ENCODE measurements around the gene AHCYL2. TPM values are rescaled to one million over a fixed set of nuclear protein-coding genes. Genes with fewer than 3 reads are reported as not detected.

AHCYL2 gene
- total RNA-seq, 1 experiment from 2014 or later = 23.2 TPM

DNA sequence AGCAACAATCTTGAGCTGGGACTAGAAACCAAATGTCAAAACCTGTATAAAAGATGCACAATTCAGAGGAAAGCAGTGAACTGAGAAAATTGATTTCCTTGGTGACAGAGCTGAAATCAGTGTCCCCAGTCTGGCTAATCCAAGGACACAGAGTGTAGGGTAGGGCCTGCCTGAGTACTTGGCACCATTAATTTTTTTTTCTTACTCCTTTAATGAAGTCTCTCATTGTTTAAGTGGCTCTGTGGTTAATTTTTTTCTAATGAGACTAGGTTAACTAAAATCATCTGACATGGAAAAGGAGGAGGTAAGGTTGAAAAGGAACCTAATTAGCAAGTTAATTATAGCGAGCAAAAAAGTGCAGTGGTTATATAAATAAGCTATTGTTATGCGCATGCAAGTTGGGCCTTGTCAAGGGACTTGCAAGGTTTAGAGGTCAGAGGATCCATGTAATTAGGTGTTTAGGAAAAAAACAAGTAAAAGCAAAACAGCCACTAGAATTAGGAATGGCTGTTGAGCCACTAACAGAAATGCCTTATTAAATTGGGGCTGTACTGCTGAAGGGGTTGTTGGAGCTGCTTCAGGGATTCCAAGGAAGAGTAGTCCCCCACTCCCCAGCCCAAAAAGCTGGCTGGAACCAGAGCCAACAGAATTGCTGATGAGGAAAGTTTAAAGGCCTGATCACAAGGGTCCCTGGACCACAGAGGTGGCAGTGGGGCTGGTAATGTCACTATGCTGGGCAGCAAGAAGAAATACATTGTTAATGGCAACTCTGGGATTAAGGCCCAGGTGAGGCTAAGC, 150.5 kb downstream of the AHCYL2 start:
- no peak overlapping the region for H2BK120ac ChIP-seq (ENCODE audit: low read depth, low read length, poor library complexity, severe bottlenecking)
- H3K18ac ChIP-seq (ENCODE audit: insufficient read length, low read depth, low read length) = no peak overlapping the region
- no peak overlapping the region for H3K9ac ChIP-seq (ENCODE audit: extremely low read depth, insufficient read length, low read length)
- DNase-seq = peak; percentile 33
- H3T11ph ChIP-seq (ENCODE audit: low read length) = peak overlapping the region; percentile 72
- H2BK5ac ChIP-seq (ENCODE audit: insufficient read length, low read length) = no peak overlapping the region
- no peak overlapping the region for H3K14ac ChIP-seq (ENCODE audit: insufficient read depth, low read length)
- H3K56ac ChIP-seq (ENCODE audit: insufficient read length, low read depth, low read length) = no peak overlapping the region
- H3K79me2 ChIP-seq (ENCODE audit: insufficient read depth, low read length) = no peaks in the 10 kb centered on the region
- H2AK5ac ChIP-seq (ENCODE audit: insufficient read length, low read length) = no peak overlapping the region
- no peak overlapping the region for H3K23ac ChIP-seq (ENCODE audit: insufficient read length, low read depth, low read length)
- TF ChIP-seq, protein P1, sequence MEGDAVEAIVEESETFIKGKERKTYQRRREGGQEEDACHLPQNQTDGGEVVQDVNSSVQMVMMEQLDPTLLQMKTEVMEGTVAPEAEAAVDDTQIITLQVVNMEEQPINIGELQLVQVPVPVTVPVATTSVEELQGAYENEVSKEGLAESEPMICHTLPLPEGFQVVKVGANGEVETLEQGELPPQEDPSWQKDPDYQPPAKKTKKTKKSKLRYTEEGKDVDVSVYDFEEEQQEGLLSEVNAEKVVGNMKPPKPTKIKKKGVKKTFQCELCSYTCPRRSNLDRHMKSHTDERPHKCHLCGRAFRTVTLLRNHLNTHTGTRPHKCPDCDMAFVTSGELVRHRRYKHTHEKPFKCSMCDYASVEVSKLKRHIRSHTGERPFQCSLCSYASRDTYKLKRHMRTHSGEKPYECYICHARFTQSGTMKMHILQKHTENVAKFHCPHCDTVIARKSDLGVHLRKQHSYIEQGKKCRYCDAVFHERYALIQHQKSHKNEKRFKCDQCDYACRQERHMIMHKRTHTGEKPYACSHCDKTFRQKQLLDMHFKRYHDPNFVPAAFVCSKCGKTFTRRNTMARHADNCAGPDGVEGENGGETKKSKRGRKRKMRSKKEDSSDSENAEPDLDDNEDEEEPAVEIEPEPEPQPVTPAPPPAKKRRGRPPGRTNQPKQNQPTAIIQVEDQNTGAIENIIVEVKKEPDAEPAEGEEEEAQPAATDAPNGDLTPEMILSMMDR (conservative IDR thresholded peaks at IDR 0.05) = no peak
- H4K91ac ChIP-seq (ENCODE audit: insufficient read length, low read depth, low read length) = no peak overlapping the region
- no peak overlapping the region for H2BK20ac ChIP-seq (ENCODE audit: low read depth, low read length, poor library complexity, severe bottlenecking)
- H2BK15ac ChIP-seq (ENCODE audit: low read depth, low read length) = no peak overlapping the region
- H3K4me3 Mint-ChIP-seq = peak overlapping the region; percentile 22 to 61; a peak in 4 of 5 replicates
- H3K4me2 ChIP-seq (ENCODE audit: insufficient read depth, insufficient read length, low read length) = peak overlapping the region; percentile 9
- no peaks in the 10 kb centered on the region for H3K23me2 ChIP-seq (ENCODE audit: insufficient read length, low read depth, low read length, poor library complexity, severe bottlenecking)
- H3K27me3 Mint-ChIP-seq (ENCODE audit: low read depth) = no peaks in the 10 kb centered on the region
- H2AFZ ChIP-seq (ENCODE audit: low read length) = no peak overlapping the region
- no peaks in the 10 kb centered on the region for H3K9me3 Mint-ChIP-seq
- no peaks in the 10 kb centered on the region for H4K20me1 ChIP-seq (ENCODE audit: control insufficient read depth, insufficient read depth, insufficient read length)
- H3K27me3 ChIP-seq (ENCODE audit: insufficient read depth, low read length) = no peaks in the 10 kb centered on the region
- H3K27ac ChIP-seq (ENCODE audit: insufficient read length, low read depth, low read length) = no peak overlapping the region
- WGBS (ENCODE audit: extremely low coverage, insufficient read length, low lambda C conversion rate) = no CpG with 5 or more reads among the region's 2 CpGs
- no peak overlapping the region for H4K8ac ChIP-seq (replicated peaks; ENCODE audit: insufficient read length, low read depth, low read length)
- peaks cover 36 to 47% of the 10 kb centered on the region in 2 experiments for H3K4me1 Mint-ChIP-seq
- H3K9me3 ChIP-seq (ENCODE audit: control insufficient read depth, low read depth, low read length) = no peaks in the 10 kb centered on the region
- no peaks in the 10 kb centered on the region; a peak in 1 of 7 replicates for H3K36me3 Mint-ChIP-seq (ENCODE audit: insufficient read depth in 1 of 3, low read depth in 3 of 3)
- peak overlapping the region; percentile 71 to 95 (median 94) for H3K27ac Mint-ChIP-seq
- no peaks in the 10 kb centered on the region for H3K79me1 ChIP-seq (ENCODE audit: insufficient read depth, low read depth, low read length, poor library complexity, severe bottlenecking)
- no peak overlapping the region for H2BK12ac ChIP-seq (ENCODE audit: insufficient read length, low read depth, low read length)
- no peak overlapping the region for H3K4ac ChIP-seq (ENCODE audit: low read depth, low read length)
- H3K4me1 ChIP-seq (ENCODE audit: insufficient read depth, low read length) = peaks cover 4% of the 10 kb centered on the region; the same call in 1 of the 2 replicates
- H4K5ac ChIP-seq (ENCODE audit: insufficient read length, low read depth, low read length) = no peak overlapping the region

Measured in H9 (cell line).